Esophagus squamous epithelium (tissue), 5 donors: Measurements from ENCODE around the gene ZSCAN21. TPM values are rescaled to one million over a fixed set of nuclear protein-coding genes. Genes with fewer than 3 reads are reported as not detected.

Experiments used
- DNase-seq: peaks from one replicate; lab custom pipeline; 2025; lab: John Stamatoyannopoulos, UW
- H3K27ac ChIP-seq, 4 donors: fragments of 200-600 bp; sonication (generic); one replicate each; pipeline ENCODE4 v1.5.1; 2016 to 2019; ENCODE audit warnings: mild to moderate bottlenecking in 1 of 4
- H3K27me3 ChIP-seq, 4 donors: fragments of 200-600 bp; sonication (generic); 1 replicate in 3 of 4; 2 replicates in 1 of 4; pipeline versions ENCODE4 v1.5.1 to v1.6.0; 2017 to 2021; ENCODE audit warnings: antibody characterized with exemption in 1 of 4
- H3K36me3 ChIP-seq, 3 donors: fragments of 200-600 bp; sonication (generic); one replicate each; pipeline ENCODE4 v1.5.1; 2016 to 2019
- H3K4me1 ChIP-seq, 3 donors: fragments of 200-600 bp; sonication (generic); one replicate each; pipeline ENCODE4 v1.5.1; 2017 to 2019
- H3K4me3 ChIP-seq, 4 donors: fragments of 200-600 bp; sonication (generic); 1 replicate in 3 of 4; 2 replicates in 1 of 4; pipeline ENCODE4 v1.5.1; 2016 to 2019; ENCODE audit warnings: mild to moderate bottlenecking in 2 of 4, moderate library complexity in 1 of 4
- H3K9me3 ChIP-seq, 3 donors: fragments of 200-600 bp; sonication (generic); one replicate each; pipeline ENCODE4 v1.5.1; 2016 to 2019
- POLR2A ChIP-seq, 4 donors: fragments of 450-650 bp; IDR thresholded peaks; one replicate each; pipeline ENCODE4 v1.6.1; 2017; ENCODE audit warnings: antibody characterized with exemption in 4 of 4, mild to moderate bottlenecking in 4 of 4, moderate library complexity in 3 of 4
- WGBS, 2 donors: methylation state at CpG; one replicate each; pipeline ENCODE4 v1.1.5; 2018; 5-methylcytosine and 5-hydroxymethylcytosine counted together
- intact Hi-C: fragments of 100-400 bp; cut with DNase I; formaldehyde crosslinking; loops from one replicate; pipeline ENCODE4 v1.15.0; 2022
- small RNA-seq, 4 donors: library from RNA; depleted of rRNA; stranded (forward); fragments of <200 nt; gene quantifications; one replicate each; pipeline ENCODE3, GENCODE V24; 2016
- total RNA-seq, 4 donors: library from RNA; depleted of rRNA; stranded (reverse); fragments of >200 nt; gene quantifications; one replicate each; pipeline ENCODE4 v1.1.0, GENCODE V29; 2016
- TF ChIP-seq, protein P1 (sequence below), 6 experiments: fragments of 450-650 bp in 4 of 6; fragments of 200-600 bp in 2 of 6; sonication (generic) in 2 of 6; IDR thresholded peaks; one replicate each; pipeline ENCODE4 v1.5.1; 2016 to 2019; ENCODE audit warnings: antibody characterized with exemption in 6 of 6, mild to moderate bottlenecking in 4 of 6, moderate library complexity in 4 of 6
- donor health status: DM: yes; HTN: yes; CAD: no.

Gene ZSCAN21
- total RNA-seq, 4 donors from 2014 or later = 3.7 to 12.0 (median 8.0) TPM

DNA sequence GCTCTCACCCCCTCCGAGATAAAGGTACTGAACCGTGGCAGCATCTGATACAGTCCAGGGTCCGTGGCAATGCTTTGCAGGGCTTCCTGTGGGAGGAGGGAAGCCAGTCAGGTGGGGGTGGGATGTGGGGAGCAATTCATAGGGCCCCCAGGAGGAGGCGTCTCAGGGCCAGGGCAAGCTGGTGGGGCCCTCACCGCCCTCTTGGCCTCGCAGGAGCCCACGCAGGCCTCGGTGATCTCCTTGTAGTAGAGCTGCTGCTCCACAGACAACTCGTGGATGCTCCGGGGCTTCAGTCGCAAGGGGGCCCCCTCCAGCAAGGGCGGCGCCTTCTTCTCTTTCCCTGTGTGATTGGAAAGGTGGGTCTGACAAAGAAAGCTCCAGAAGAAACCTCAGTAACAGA lies 62.3 kb downstream of the ZSCAN21 start:
- no peaks in the 10 kb centered on the region for H3K9me3 ChIP-seq
- DNase-seq = no peak
- 88 to 93% methylated on average over 7 to 8 of the region's 13 CpGs for WGBS, 2 donors

More for the DNA sequence above, 62.3 kb downstream of the ZSCAN21 start:
- no peak overlapping the region for H3K27ac ChIP-seq
- intact Hi-C loops = no loop called here
- TF ChIP-seq, protein P1, sequence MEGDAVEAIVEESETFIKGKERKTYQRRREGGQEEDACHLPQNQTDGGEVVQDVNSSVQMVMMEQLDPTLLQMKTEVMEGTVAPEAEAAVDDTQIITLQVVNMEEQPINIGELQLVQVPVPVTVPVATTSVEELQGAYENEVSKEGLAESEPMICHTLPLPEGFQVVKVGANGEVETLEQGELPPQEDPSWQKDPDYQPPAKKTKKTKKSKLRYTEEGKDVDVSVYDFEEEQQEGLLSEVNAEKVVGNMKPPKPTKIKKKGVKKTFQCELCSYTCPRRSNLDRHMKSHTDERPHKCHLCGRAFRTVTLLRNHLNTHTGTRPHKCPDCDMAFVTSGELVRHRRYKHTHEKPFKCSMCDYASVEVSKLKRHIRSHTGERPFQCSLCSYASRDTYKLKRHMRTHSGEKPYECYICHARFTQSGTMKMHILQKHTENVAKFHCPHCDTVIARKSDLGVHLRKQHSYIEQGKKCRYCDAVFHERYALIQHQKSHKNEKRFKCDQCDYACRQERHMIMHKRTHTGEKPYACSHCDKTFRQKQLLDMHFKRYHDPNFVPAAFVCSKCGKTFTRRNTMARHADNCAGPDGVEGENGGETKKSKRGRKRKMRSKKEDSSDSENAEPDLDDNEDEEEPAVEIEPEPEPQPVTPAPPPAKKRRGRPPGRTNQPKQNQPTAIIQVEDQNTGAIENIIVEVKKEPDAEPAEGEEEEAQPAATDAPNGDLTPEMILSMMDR (IDR thresholded peaks at IDR 0.05) = no peak
- TF ChIP-seq POLR2A (IDR thresholded peaks at IDR 0.05) = no peak
- H3K27me3 ChIP-seq = no peaks in the 10 kb centered on the region
- no peak overlapping the region for H3K4me3 ChIP-seq
- peaks cover 14 to 74% (median 32%) of the 10 kb centered on the region in 3 donors for H3K36me3 ChIP-seq
- no peaks in the 10 kb centered on the region for H3K4me1 ChIP-seq

Small RNA genes within 50 kb of the gene (small RNA-seq; reads per million reads assigned to genes)
- gene MIR106B (18.0 to 31.4 (median 24.1) reads per million in 4 donors), gene MIR25 (486 to 753 (median 711) reads per million in 4 donors), gene MIR93 (74.9 to 172 (median 166) reads per million in 4 donors)

Other genes starting within 250 kb of the ZSCAN21 start
- gene CYP3A43, start 221.8 kb upstream of the ZSCAN21 start, total RNA-seq = not detected
- under 1 TPM in 2 of 4 donors, not detected in 2; 0.30 to 0.57 TPM for gene OR2AE1, start 172.7 kb upstream of the ZSCAN21 start, total RNA-seq
- 10 to 100 TPM; 18.3 to 35.7 (median 22.7) TPM for gene TRIM4, start 130.2 kb upstream of the ZSCAN21 start, total RNA-seq
- under 1 TPM in 1 of 4 donors, not detected in 3; 0.26 TPM for gene GJC3, start 120.2 kb upstream of the ZSCAN21 start, total RNA-seq
- 10 to 100 TPM in 1 of 4 donors, 1 to 10 TPM in 1, under 1 TPM in 2; 0.19 to 99.9 (median 1.3) TPM for gene AZGP1, start 73.7 kb upstream of the ZSCAN21 start, total RNA-seq
- gene ZKSCAN1, start 34.2 kb upstream of the ZSCAN21 start, total RNA-seq = 10 to 100 TPM; 18.3 to 38.3 (median 21.9) TPM
- gene ZNF3, start 31.9 kb downstream of the ZSCAN21 start, total RNA-seq = 10 to 100 TPM; 10.5 to 22.3 (median 12.2) TPM
- 10 to 100 TPM; 50.6 to 68.0 (median 62.2) TPM for gene COPS6, start 39.2 kb downstream of the ZSCAN21 start, total RNA-seq
- 10 to 100 TPM; 31.8 to 67.3 (median 63.1) TPM for gene MCM7, start 51.6 kb downstream of the ZSCAN21 start, total RNA-seq
- 10 to 100 TPM in 2 of 4 donors, 1 to 10 TPM in 2; 8.1 to 26.1 (median 9.9) TPM for gene AP4M1, start 51.9 kb downstream of the ZSCAN21 start, total RNA-seq
- gene TAF6, start 69.6 kb downstream of the ZSCAN21 start, total RNA-seq = 10 to 100 TPM; 24.4 to 40.6 (median 30.5) TPM
- gene CNPY4, start 69.9 kb downstream of the ZSCAN21 start, total RNA-seq = 1 to 10 TPM in 3 of 4 donors, under 1 TPM in 1; 0.87 to 5.3 (median 3.1) TPM
- gene MBLAC1, start 77.2 kb downstream of the ZSCAN21 start, total RNA-seq = 1 to 10 TPM; 2.1 to 6.7 (median 2.9) TPM
- gene LAMTOR4, start 99.1 kb downstream of the ZSCAN21 start, total RNA-seq = 100 to 1,000 TPM in 1 of 4 donors, 10 to 100 TPM in 3; 71.8 to 138 (median 86.7) TPM
- gene TRAPPC14, start 108.9 kb downstream of the ZSCAN21 start, total RNA-seq = 10 to 100 TPM in 3 of 4 donors, 1 to 10 TPM in 1; 9.3 to 20.2 (median 13.1) TPM
- gene GAL3ST4, start 118.8 kb downstream of the ZSCAN21 start, total RNA-seq = 1 to 10 TPM; 2.5 to 7.5 (median 5.3) TPM
- gene GPC2, start 127.6 kb downstream of the ZSCAN21 start, total RNA-seq = 1 to 10 TPM in 1 of 4 donors, under 1 TPM in 2, not detected in 1; 0.57 to 1.4 (median 0.83) TPM
- under 1 TPM in 2 of 4 donors, not detected in 2; 0.40 to 0.95 TPM for gene STAG3, start 128.1 kb downstream of the ZSCAN21 start, total RNA-seq
- gene PVRIG, start 170.2 kb downstream of the ZSCAN21 start, total RNA-seq = under 1 TPM; 0.26 to 0.99 (median 0.67) TPM